ENCODE results near the gene GOLGA1.

DNA sequence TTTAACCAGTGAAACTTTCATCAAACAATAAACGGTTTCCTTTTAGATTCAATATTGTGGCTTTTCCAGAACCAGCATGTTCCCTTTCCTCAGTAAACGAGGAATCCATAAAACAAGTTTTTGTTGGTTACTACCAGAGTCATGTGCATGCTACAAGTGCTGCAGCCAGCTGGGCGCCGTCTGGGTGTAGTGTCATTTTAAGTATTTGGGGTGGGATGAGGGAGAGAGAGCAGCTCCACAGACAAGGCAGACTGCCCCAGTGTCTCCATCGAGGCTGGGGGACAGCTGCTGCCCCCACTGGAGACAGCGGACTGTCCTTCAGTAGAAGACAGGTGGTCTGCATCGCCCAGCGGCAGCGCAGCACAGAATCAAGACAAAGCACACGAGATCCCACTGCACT lies 61.7 kb downstream of the GOLGA1 start:
- TF ChIP-seq, protein P1, sequence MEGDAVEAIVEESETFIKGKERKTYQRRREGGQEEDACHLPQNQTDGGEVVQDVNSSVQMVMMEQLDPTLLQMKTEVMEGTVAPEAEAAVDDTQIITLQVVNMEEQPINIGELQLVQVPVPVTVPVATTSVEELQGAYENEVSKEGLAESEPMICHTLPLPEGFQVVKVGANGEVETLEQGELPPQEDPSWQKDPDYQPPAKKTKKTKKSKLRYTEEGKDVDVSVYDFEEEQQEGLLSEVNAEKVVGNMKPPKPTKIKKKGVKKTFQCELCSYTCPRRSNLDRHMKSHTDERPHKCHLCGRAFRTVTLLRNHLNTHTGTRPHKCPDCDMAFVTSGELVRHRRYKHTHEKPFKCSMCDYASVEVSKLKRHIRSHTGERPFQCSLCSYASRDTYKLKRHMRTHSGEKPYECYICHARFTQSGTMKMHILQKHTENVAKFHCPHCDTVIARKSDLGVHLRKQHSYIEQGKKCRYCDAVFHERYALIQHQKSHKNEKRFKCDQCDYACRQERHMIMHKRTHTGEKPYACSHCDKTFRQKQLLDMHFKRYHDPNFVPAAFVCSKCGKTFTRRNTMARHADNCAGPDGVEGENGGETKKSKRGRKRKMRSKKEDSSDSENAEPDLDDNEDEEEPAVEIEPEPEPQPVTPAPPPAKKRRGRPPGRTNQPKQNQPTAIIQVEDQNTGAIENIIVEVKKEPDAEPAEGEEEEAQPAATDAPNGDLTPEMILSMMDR (optimal IDR thresholded peaks at IDR 0.05 in 1 of 3, IDR thresholded peaks at IDR 0.05 in 1 of 3, conservative IDR thresholded peaks at IDR 0.05 in 1 of 3; ENCODE audit: extremely low read depth in 1 of 3, insufficient read depth in 2 of 3, low read length in 3 of 3): no peak
- no peak for TF ChIP-seq EZH2 (IDR thresholded peaks at IDR 0.05; ENCODE audit: low read length)
